SW 1271 (cell line): ENCODE measurements around the gene GIN1.
A peak's percentile ranks its signal among the peaks of the same experiment; 100 is the strongest.
"Not testable (repeated sequence)": the region's sequence is repeated elsewhere in the genome, so short reads cannot be mapped to it uniquely, and the experiment has no call there.

Source experiments
- DNase-seq, 2 experiments: peaks; one replicate each; lab custom pipeline; 2025; lab: John Stamatoyannopoulos, UW

GIN1 gene

GRCh38 chr5:103119765-103120606 is at the start of gene GIN1, which contains the start of gene PPIP5K2:
Gene GIN1 (minus strand): TSS chr5:103120138. CDS start chr5:103108707, 11,431 bp downstream.
Gene PPIP5K2 (plus strand): TSS chr5:103120301. CDS start chr5:103129590, 9,289 bp downstream.
- DNase-seq: peak; percentile 99 to 100

- DNase-seq: no peak
These were observed 46.8 kb upstream of the GIN1 start for GRCh38 chr5:103166706-103167105.

GRCh38 chr5:103151156-103151555 is 31.2 kb upstream of the GIN1 start:
- no peak for DNase-seq

- no peak for DNase-seq
These were observed 28.3 kb upstream of the GIN1 start for GRCh38 chr5:103148213-103148612.

GRCh38 chr5:103145196-103145595 is 25.3 kb upstream of the GIN1 start:
- no peak for DNase-seq

GRCh38 chr5:103142132-103142531 is 22.2 kb upstream of the GIN1 start:
- DNase-seq: not testable (repeated sequence)

- DNase-seq: peak; percentile 14 to 79
These were observed 19.4 kb upstream of the GIN1 start for GRCh38 chr5:103139264-103139865.

GRCh38 chr5:103138202-103138690 is 18.3 kb upstream of the GIN1 start:
- no peak for DNase-seq

- no peak for DNase-seq
These were observed 15.5 kb upstream of the GIN1 start for GRCh38 chr5:103135461-103135860.

GRCh38 chr5:103133231-103133630 is 13.3 kb upstream of the GIN1 start:
- DNase-seq: no peak

- no peak for DNase-seq
These were observed 12.7 kb upstream of the GIN1 start for GRCh38 chr5:103132684-103133083.

- no peak for DNase-seq
These were observed 8.3 kb upstream of the GIN1 start for GRCh38 chr5:103128202-103128601.

- no peak for DNase-seq
These were observed 7.4 kb upstream of the GIN1 start for GRCh38 chr5:103127292-103127817.

- no peak for DNase-seq
These were observed 6.6 kb upstream of the GIN1 start for GRCh38 chr5:103126557-103126956.

- no peak for DNase-seq
These were observed 2.3 kb upstream of the GIN1 start for GRCh38 chr5:103122242-103122641.

- peak; percentile 7 to 31 for DNase-seq
These were observed 766 bp upstream of the GIN1 start for GRCh38 chr5:103120607-103121200.

GRCh38 chr5:103119070-103119764 is 721 bp downstream of the GIN1 start:
- peak in 1 of 2 experiments; percentile 47 for DNase-seq

GRCh38 chr5:103117471-103117991 is 2.4 kb downstream of the GIN1 start:
- no peak for DNase-seq

- DNase-seq: no peak
These were observed 5.5 kb downstream of the GIN1 start for GRCh38 chr5:103114440-103114839.

GRCh38 chr5:103112910-103113309 is 7.0 kb downstream of the GIN1 start:
- DNase-seq: no peak

GRCh38 chr5:103111468-103111867 is 8.5 kb downstream of the GIN1 start:
- no peak for DNase-seq

- DNase-seq: no peak
These were observed 9.5 kb downstream of the GIN1 start for GRCh38 chr5:103110403-103110802.
